Testis (tissue), 2 donors: ENCODE measurements around the gene SYNDIG1.

Experiments used
- CTCF ChIP-seq, 3 experiments: fragments of 450-650 bp in 2 of 3; fragments of 200-600 bp in 1 of 3; sonication (generic) in 1 of 3; IDR thresholded peaks; one replicate each; pipeline ENCODE4 v1.5.1; 2016 to 2019; ENCODE audit warnings: antibody characterized with exemption in 3 of 3, mild to moderate bottlenecking in 2 of 3, moderate library complexity in 1 of 3
- POLR2A ChIP-seq: fragments of 450-650 bp; IDR thresholded peaks from one replicate; pipeline ENCODE4 v1.6.1; 2017; ENCODE audit warnings: antibody characterized with exemption, mild to moderate bottlenecking, moderate library complexity

- TF ChIP-seq CTCF (IDR thresholded peaks at IDR 0.05) (no peak), POLR2A (no peak)
Observed at GRCh38 chr20:24588047-24588635, 118.7 kb downstream of the SYNDIG1 start.
